Karpas-422 (cell line): ENCODE results near the gene TMEM128. TPM values are rescaled to one million over a fixed set of nuclear protein-coding genes. Genes with fewer than 3 reads are reported as not detected.
"Not testable (repeated sequence)": the region's sequence is repeated elsewhere in the genome, so short reads cannot be mapped to it uniquely, and the experiment has no call there.

Source experiments
- DNase-seq: peaks from one replicate; pipeline ENCODE4 v3.0.0-alpha.2; 2015
- H2AFZ ChIP-seq: fragments of 200-600 bp; sonication (generic); 2 replicates; pipeline ENCODE4 v1.6.1; 2014; ENCODE audit warnings: antibody characterized with exemption, low read length, mixed read lengths
- H3K27ac ChIP-seq: fragments of 200-600 bp; sonication (generic); 2 replicates; pipeline ENCODE4 v1.5.1; 2014; ENCODE audit warnings: mild to moderate bottlenecking, low read length, moderate library complexity
- H3K27me3 ChIP-seq: fragments of 200-600 bp; sonication (generic); 2 replicates; pipeline ENCODE4 v1.6.1; 2014; ENCODE audit warnings: low read length, mixed read lengths
- H3K36me3 ChIP-seq: fragments of 200-600 bp; sonication (generic); 2 replicates; pipeline ENCODE4 v1.6.1; 2014; ENCODE audit warnings: low read length, mixed read lengths; ENCODE audit not compliant: insufficient read depth
- H3K4me1 ChIP-seq: fragments of 200-600 bp; sonication (generic); 2 replicates; pipeline ENCODE4 v1.6.1; 2014; ENCODE audit warnings: mild to moderate bottlenecking, low read length, mixed read lengths
- H3K4me2 ChIP-seq: fragments of 200-600 bp; sonication (generic); 2 replicates; pipeline ENCODE4 v1.6.1; 2014; ENCODE audit warnings: low read length, low read depth, mild to moderate bottlenecking; ENCODE audit not compliant: poor library complexity, severe bottlenecking
- H3K4me3 ChIP-seq: fragments of 200-600 bp; sonication (generic); 2 replicates; pipeline ENCODE4 v1.5.1; 2014; ENCODE audit warnings: mild to moderate bottlenecking, antibody characterized with exemption, low read length, mixed read lengths
- H3K79me2 ChIP-seq: fragments of 200-600 bp; sonication (generic); 2 replicates; pipeline ENCODE4 v1.6.1; 2014; ENCODE audit warnings: mild to moderate bottlenecking, low read length, mixed read lengths
- H3K9ac ChIP-seq: fragments of 200-600 bp; sonication (generic); 2 replicates; pipeline ENCODE4 v1.6.0; 2014; ENCODE audit warnings: low read length
- H3K9me2 ChIP-seq: fragments of 200-600 bp; sonication (generic), shearing (Covaris generic); replicated peaks from 2 replicates; pipeline ENCODE4 v1.6.0; 2014; ENCODE audit warnings: mild to moderate bottlenecking, low read length, moderate library complexity; ENCODE audit not compliant: insufficient read depth
- H3K9me3 ChIP-seq: fragments of 300-700, 200-600 bp; sonication (generic); 2 replicates; pipeline ENCODE4 v1.6.1; 2014; ENCODE audit warnings: low read length, mixed read lengths
- H4K20me1 ChIP-seq: fragments of 200-600 bp; sonication (generic); 2 replicates; pipeline ENCODE4 v1.6.1; 2014; ENCODE audit warnings: mild to moderate bottlenecking, antibody characterized with exemption, low read length, low read depth; ENCODE audit not compliant: insufficient read depth
- total RNA-seq: library from RNA; depleted of rRNA; stranded (reverse); fragments of >200 nt; shearing (Covaris generic); gene quantifications from 2 replicates; pipeline ENCODE4 v1.2.3, GENCODE V29; 2014; ENCODE audit warnings: low replicate concordance; rRNA removed

TMEM128 gene
- total RNA-seq, 1 experiment from 2014 or later, result 30.9 TPM

GRCh38 chr4:4203688-4204400, 44.2 kb downstream of the TMEM128 start:
- H3K9me2 ChIP-seq, result no peaks in the 10 kb centered on the region
- H2AFZ ChIP-seq, result no peak overlapping the region
- no peaks in the 10 kb centered on the region for H3K27me3 ChIP-seq
- no peak overlapping the region for H3K4me3 ChIP-seq
- no peaks in the 10 kb centered on the region for H3K4me1 ChIP-seq
- no peak for DNase-seq
- H4K20me1 ChIP-seq, result no peaks in the 10 kb centered on the region
- no peak overlapping the region for H3K9ac ChIP-seq
- no peak overlapping the region for H3K4me2 ChIP-seq
- no peaks in the 10 kb centered on the region for H3K79me2 ChIP-seq
- no peaks in the 10 kb centered on the region for H3K36me3 ChIP-seq
- H3K9me3 ChIP-seq, result no peaks in the 10 kb centered on the region
- H3K27ac ChIP-seq, result no peak overlapping the region

GRCh38 chr4:4202510-4202909, 45.5 kb downstream of the TMEM128 start:
- Histone ChIP-seq H3K79me2 (no peaks in the 10 kb centered on the region), H3K27ac (no peak overlapping the region), H3K9me3 (no peaks in the 10 kb centered on the region), H3K4me3 (no peak overlapping the region), H3K36me3 (no peaks in the 10 kb centered on the region), H3K4me1 (no peaks in the 10 kb centered on the region), H3K9ac (no peak overlapping the region), H2AFZ (no peak overlapping the region), H3K4me2 (no peak overlapping the region), H3K9me2 (no peaks in the 10 kb centered on the region), H3K27me3 (no peaks in the 10 kb centered on the region), H4K20me1 (no peaks in the 10 kb centered on the region)
- no peak for DNase-seq

GRCh38 chr4:4200624-4201023, 47.4 kb downstream of the TMEM128 start:
- no peak overlapping the region for H3K4me3 ChIP-seq

GRCh38 chr4:4195354-4195753, 52.7 kb downstream of the TMEM128 start:
- H3K4me1 ChIP-seq, result no peaks in the 10 kb centered on the region
- no peaks in the 10 kb centered on the region for H3K9me3 ChIP-seq
- no peaks in the 10 kb centered on the region for H3K9me2 ChIP-seq
- no peaks in the 10 kb centered on the region for H3K27me3 ChIP-seq
- no peak overlapping the region for H3K27ac ChIP-seq
- no peaks in the 10 kb centered on the region for H3K79me2 ChIP-seq
- H3K36me3 ChIP-seq, result no peaks in the 10 kb centered on the region
- H3K4me3 ChIP-seq, result no peak overlapping the region
- no peak overlapping the region for H3K9ac ChIP-seq
- no peak for DNase-seq
- H3K4me2 ChIP-seq, result no peak overlapping the region
- H2AFZ ChIP-seq, result no peak overlapping the region
- H4K20me1 ChIP-seq, result no peaks in the 10 kb centered on the region

More at GRCh38 chr4:4200624-4201023, 47.4 kb downstream of the TMEM128 start:
- H2AFZ ChIP-seq, result no peak overlapping the region
- H3K27ac ChIP-seq, result no peak overlapping the region
- H3K4me2 ChIP-seq, result no peak overlapping the region
- H3K4me1 ChIP-seq, result no peaks in the 10 kb centered on the region
- H3K9me3 ChIP-seq, result no peaks in the 10 kb centered on the region
- no peak for DNase-seq
- no peaks in the 10 kb centered on the region for H3K9me2 ChIP-seq
- H3K27me3 ChIP-seq, result no peaks in the 10 kb centered on the region
- no peak overlapping the region for H3K9ac ChIP-seq
- H4K20me1 ChIP-seq, result no peaks in the 10 kb centered on the region
- H3K79me2 ChIP-seq, result no peaks in the 10 kb centered on the region
- no peaks in the 10 kb centered on the region for H3K36me3 ChIP-seq

GRCh38 chr4:4188557-4188956, 59.5 kb downstream of the TMEM128 start:
- H3K36me3 ChIP-seq, DNase-seq, H4K20me1 ChIP-seq, H2AFZ ChIP-seq, H3K4me3 ChIP-seq, H3K79me2 ChIP-seq, H3K4me2 ChIP-seq, H3K27me3 ChIP-seq, H3K27ac ChIP-seq, H3K9ac ChIP-seq, H3K9me2 ChIP-seq, H3K9me3 ChIP-seq, H3K4me1 ChIP-seq: not testable (repeated sequence)

Other genes with a start within 250 kb of the TMEM128 start
- not detected in 2 replicates for gene OTOP1, start 21.3 kb downstream of the TMEM128 start, total RNA-seq
- 19.7 and 32.2 TPM in 2 replicates for gene LYAR, start 41.9 kb upstream of the TMEM128 start, total RNA-seq
- 6.7 and 7.1 TPM in 2 replicates for gene ZBTB49, start 42.0 kb upstream of the TMEM128 start, total RNA-seq
- gene NSG1, start 138.9 kb upstream of the TMEM128 start, total RNA-seq, result 0.75 TPM in 1 of 2 replicates, not detected in the other